ENCODE measurements around the gene CLEC2D.

DNA sequence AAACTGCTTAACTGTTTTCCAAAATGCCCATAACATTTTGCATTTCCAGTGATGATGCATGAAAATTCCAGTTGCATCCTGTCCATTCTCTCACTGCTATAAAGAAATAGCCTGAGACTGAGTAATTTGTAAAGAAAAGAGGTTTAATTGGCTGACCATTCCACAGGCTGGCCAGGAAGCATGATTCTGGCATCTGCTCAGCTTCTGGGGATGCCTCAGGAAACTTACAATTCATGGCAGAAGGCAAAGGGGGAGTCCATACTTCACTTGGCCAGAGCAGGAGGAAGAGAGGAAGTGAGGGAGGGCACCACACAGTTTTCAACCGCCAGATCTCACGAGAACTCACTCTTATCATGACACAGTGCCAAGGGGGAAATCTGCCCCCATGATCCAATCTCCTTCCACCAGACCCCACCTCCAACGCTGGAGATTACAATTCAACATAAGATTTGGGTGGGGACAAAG lies 18.2 kb upstream of the CLEC2D start:
- no peak for TF ChIP-seq POLR2A (IDR thresholded peaks at IDR 0.05; ENCODE audit: low read depth, low read length)
- TF ChIP-seq, protein P1, sequence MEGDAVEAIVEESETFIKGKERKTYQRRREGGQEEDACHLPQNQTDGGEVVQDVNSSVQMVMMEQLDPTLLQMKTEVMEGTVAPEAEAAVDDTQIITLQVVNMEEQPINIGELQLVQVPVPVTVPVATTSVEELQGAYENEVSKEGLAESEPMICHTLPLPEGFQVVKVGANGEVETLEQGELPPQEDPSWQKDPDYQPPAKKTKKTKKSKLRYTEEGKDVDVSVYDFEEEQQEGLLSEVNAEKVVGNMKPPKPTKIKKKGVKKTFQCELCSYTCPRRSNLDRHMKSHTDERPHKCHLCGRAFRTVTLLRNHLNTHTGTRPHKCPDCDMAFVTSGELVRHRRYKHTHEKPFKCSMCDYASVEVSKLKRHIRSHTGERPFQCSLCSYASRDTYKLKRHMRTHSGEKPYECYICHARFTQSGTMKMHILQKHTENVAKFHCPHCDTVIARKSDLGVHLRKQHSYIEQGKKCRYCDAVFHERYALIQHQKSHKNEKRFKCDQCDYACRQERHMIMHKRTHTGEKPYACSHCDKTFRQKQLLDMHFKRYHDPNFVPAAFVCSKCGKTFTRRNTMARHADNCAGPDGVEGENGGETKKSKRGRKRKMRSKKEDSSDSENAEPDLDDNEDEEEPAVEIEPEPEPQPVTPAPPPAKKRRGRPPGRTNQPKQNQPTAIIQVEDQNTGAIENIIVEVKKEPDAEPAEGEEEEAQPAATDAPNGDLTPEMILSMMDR (IDR thresholded peaks at IDR 0.05; ENCODE audit: extremely low read depth in 1 of 2, insufficient read depth in 1 of 2, low read depth in 1 of 2, low read length in 2 of 2), result no peak
- TF ChIP-seq, protein P2, sequence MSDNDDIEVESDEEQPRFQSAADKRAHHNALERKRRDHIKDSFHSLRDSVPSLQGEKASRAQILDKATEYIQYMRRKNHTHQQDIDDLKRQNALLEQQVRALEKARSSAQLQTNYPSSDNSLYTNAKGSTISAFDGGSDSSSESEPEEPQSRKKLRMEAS (IDR thresholded peaks at IDR 0.05; ENCODE audit: insufficient read depth, insufficient read length), result no peak

Data from endothelial cell of umbilical vein (primary cell).